NT2/D1 (cell line): Measurements from ENCODE around the gene ABR.

Experiments used
- SUZ12 ChIP-seq: IDR thresholded peaks from 2 replicates; pipeline ENCODE4 v1.6.1; 2011; ENCODE audit not compliant: insufficient read length, insufficient read depth; ENCODE audit errors: extremely low read depth
- YY1 ChIP-seq: IDR thresholded peaks from 2 replicates; pipeline ENCODE4 v1.6.1; 2011; ENCODE audit not compliant: insufficient read length, insufficient read depth
- ZNF274 ChIP-seq: IDR thresholded peaks from 2 replicates; pipeline ENCODE4 v1.6.1; 2011; ENCODE audit warnings: mild to moderate bottlenecking, low read depth, low read length

DNA sequence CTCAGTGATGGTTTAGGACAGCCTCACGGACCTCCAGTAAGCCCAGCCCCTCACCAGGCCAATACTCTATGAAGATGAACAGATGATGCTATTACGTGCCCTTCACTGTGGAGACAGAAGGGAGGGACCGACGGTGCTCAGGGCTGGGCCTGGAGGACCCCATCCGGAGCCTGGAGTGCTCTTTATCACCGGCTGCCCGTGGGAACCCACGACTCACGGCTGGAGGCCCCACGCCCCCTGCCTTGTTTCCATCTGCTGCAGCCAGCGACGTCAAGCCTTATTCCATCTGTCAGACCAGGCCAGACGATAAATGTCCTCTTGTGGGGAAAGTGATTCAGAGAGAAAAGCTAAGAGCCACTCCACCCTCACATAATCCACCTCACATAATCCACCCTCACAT, 186.8 kb downstream of the ABR start:
- TF ChIP-seq YY1 (no peak), ZNF274 (no peak), SUZ12 (no peak)
